ENCODE results near the gene FYCO1.

DNA sequence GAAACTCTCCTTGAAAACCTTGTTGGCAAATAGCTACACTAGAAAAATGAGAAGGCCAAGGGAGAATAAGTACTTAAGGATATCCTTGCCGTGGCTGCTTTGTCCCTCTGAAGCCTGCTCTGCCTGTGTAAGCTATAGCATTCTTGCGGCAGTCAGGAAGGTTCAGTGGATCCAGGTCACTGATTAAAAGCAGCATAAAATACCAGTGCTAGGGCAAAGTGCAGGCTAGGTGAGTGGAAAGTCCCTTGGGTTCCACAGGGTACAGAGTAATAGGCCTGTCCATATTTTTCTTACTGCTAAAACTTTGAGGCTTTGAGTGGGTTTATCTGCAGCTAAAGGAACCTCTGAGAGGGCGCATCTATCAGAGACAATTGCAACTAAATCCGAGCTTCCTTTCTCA lies 42.1 kb downstream of the FYCO1 start:
- TF ChIP-seq, protein P1, sequence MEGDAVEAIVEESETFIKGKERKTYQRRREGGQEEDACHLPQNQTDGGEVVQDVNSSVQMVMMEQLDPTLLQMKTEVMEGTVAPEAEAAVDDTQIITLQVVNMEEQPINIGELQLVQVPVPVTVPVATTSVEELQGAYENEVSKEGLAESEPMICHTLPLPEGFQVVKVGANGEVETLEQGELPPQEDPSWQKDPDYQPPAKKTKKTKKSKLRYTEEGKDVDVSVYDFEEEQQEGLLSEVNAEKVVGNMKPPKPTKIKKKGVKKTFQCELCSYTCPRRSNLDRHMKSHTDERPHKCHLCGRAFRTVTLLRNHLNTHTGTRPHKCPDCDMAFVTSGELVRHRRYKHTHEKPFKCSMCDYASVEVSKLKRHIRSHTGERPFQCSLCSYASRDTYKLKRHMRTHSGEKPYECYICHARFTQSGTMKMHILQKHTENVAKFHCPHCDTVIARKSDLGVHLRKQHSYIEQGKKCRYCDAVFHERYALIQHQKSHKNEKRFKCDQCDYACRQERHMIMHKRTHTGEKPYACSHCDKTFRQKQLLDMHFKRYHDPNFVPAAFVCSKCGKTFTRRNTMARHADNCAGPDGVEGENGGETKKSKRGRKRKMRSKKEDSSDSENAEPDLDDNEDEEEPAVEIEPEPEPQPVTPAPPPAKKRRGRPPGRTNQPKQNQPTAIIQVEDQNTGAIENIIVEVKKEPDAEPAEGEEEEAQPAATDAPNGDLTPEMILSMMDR (conservative IDR thresholded peaks at IDR 0.05 in 1 of 2, IDR thresholded peaks at IDR 0.05 in 1 of 2; ENCODE audit: low read depth in 1 of 2, low read length in 2 of 2): no peak
- no peak for TF ChIP-seq EZH2 (IDR thresholded peaks at IDR 0.05; ENCODE audit: low read length, missing control alignments)

Data from fibroblast of lung (primary cell).